Gastroesophageal sphincter (tissue), 3 donors: ENCODE measurements around the gene BAZ1A.

Experiments
- CTCF ChIP-seq, 4 experiments: fragments of 200-600 bp in 2 of 4; fragments of 450-650 bp in 2 of 4; sonication (generic) in 1 of 4; IDR thresholded peaks; one replicate each; pipeline ENCODE4 v1.5.1; 2017 to 2019; ENCODE audit warnings: antibody characterized with exemption in 4 of 4, mild to moderate bottlenecking in 2 of 4, moderate library complexity in 2 of 4
- EP300 ChIP-seq: sonication (generic); formaldehyde crosslinking; IDR thresholded peaks from one replicate; pipeline ENCODE4 v1.6.1; 2017; ENCODE audit warnings: antibody characterized with exemption, mild to moderate bottlenecking
- POLR2A ChIP-seq, 2 donors: fragments of 450-650 bp; IDR thresholded peaks; one replicate each; pipeline ENCODE4 v1.6.1; 2017; ENCODE audit warnings: antibody characterized with exemption in 2 of 2, mild to moderate bottlenecking in 2 of 2, moderate library complexity in 1 of 2
- POLR2AphosphoS5 ChIP-seq: sonication (generic); formaldehyde crosslinking; IDR thresholded peaks from one replicate; pipeline ENCODE4 v1.6.1; 2017; ENCODE audit warnings: antibody characterized with exemption

- no peak for TF ChIP-seq CTCF (IDR thresholded peaks at IDR 0.05)
- TF ChIP-seq POLR2A (IDR thresholded peaks at IDR 0.05): no peak
- TF ChIP-seq POLR2AphosphoS5: no peak
- TF ChIP-seq EP300: no peak
Observed at GRCh38 chr14:34912182-34912581, 37.0 kb upstream of the BAZ1A start.
